Heart left ventricle (tissue), 13 donors: ENCODE data around the gene TMEM209.

Experiments used
- POLR2A ChIP-seq, 2 donors: fragments of 450-650 bp; IDR thresholded peaks; one replicate each; pipeline ENCODE4 v1.6.1; 2017; ENCODE audit warnings: antibody characterized with exemption in 2 of 2, mild to moderate bottlenecking in 2 of 2, moderate library complexity in 2 of 2
- TF ChIP-seq, protein P1 (sequence below), 12 donors: fragments of 200-600 bp; sonication (generic) in 4 of 12; IDR thresholded peaks; one replicate each; pipeline versions ENCODE4 v1.5.0 to v1.8.0; 2018 to 2022; ENCODE audit warnings: antibody characterized with exemption in 12 of 12, mild to moderate bottlenecking in 5 of 12
- donor health status: ischemic (EF 13 %, LVEDD 7.1; RV severe dilation, severe dysfunction).
- donor health status: DM: no; HTN: yes; CAD: no.
- donor health status: DM: no; HTN: no; CAD: no.
- donor health status: ischemic (EF 25% LVEDD 6.9; RV normal size, moderate dysfunction).
- donor health status: ischemic (EF 25% LVEDD 5.7; RV mildly dilated, moderate dysfunction).
- donor health status: ischemic (EF 35%, LVEDD 5.7; RV mildly dilated, moderate dysfunction).
- donor health status: nonischemic (EF 11% LVEDD 7.7; RV severe dilation, severe dysfunction).
- donor health status: DM: yes; HTN: yes; CAD: no.
- donor health status: PGD.
- donor health status: ischemic (EF 29% LVEDD 5.4; RV normal size, mild dysfunction).
- donor health status: nonischemic (EF 23%, LVEDD 6.1; RV moderate dilation, normal function).

DNA sequence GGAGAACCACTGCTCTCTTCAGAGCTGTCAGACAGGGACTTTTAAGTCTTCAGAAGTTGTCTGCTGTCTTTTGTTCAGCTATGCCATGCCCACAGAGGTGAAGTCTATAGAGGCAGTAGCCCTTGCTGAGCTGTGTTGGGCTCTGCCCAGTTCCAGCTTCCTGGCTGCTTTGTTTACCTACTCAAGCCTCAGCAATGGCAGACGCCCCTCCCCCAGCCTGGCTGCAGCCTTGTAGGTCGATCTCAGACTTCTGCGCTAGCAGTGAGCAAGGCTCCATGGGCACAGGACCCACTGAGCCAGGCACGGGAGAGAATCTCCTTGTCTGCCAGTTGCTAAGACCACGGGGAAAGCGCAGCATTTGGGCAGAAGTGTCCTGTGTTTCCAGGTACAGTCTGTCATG, 49.3 kb upstream of the TMEM209 start:
- TF ChIP-seq, protein P1, sequence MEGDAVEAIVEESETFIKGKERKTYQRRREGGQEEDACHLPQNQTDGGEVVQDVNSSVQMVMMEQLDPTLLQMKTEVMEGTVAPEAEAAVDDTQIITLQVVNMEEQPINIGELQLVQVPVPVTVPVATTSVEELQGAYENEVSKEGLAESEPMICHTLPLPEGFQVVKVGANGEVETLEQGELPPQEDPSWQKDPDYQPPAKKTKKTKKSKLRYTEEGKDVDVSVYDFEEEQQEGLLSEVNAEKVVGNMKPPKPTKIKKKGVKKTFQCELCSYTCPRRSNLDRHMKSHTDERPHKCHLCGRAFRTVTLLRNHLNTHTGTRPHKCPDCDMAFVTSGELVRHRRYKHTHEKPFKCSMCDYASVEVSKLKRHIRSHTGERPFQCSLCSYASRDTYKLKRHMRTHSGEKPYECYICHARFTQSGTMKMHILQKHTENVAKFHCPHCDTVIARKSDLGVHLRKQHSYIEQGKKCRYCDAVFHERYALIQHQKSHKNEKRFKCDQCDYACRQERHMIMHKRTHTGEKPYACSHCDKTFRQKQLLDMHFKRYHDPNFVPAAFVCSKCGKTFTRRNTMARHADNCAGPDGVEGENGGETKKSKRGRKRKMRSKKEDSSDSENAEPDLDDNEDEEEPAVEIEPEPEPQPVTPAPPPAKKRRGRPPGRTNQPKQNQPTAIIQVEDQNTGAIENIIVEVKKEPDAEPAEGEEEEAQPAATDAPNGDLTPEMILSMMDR (IDR thresholded peaks at IDR 0.05), result no peak
- no peak for TF ChIP-seq POLR2A (IDR thresholded peaks at IDR 0.05)
